Mesenchymal stem cell (in vitro differentiated cells and primary cell): ENCODE measurements around the gene RREB1.

Experiments used
- DNase-seq: peaks from one replicate; pipeline ENCODE4 v3.0.0-alpha.2; 2013
- H2AFZ ChIP-seq: one replicate; pipeline ENCODE4 v1.6.1; 2013; ENCODE audit warnings: low read depth, mild to moderate bottlenecking, control low read depth, inconsistent platforms, low read length, moderate library complexity
- H2AK5ac ChIP-seq: 2 replicates; pipeline ENCODE4 v1.6.1; 2013; ENCODE audit warnings: low read length, moderate library complexity, mild to moderate bottlenecking, inconsistent platforms; ENCODE audit not compliant: severe bottlenecking
- H2BK120ac ChIP-seq: one replicate; pipeline ENCODE4 v1.6.1; 2013; ENCODE audit warnings: low read depth, mild to moderate bottlenecking, inconsistent platforms, low read length, moderate library complexity
- H2BK12ac ChIP-seq, 2 experiments: one replicate each; pipeline ENCODE4 v1.6.1; 2013; ENCODE audit warnings: inconsistent platforms in 2 of 2, low read length in 2 of 2, mild to moderate bottlenecking in 2 of 2, moderate library complexity in 2 of 2, control low read depth in 1 of 2
- H2BK15ac ChIP-seq: one replicate; pipeline ENCODE4 v1.6.1; 2013; ENCODE audit warnings: mild to moderate bottlenecking, low read depth, inconsistent platforms; ENCODE audit not compliant: poor library complexity, severe bottlenecking
- H2BK5ac ChIP-seq: 2 replicates; pipeline ENCODE4 v1.6.1; 2013; ENCODE audit warnings: low read depth, mild to moderate bottlenecking, low read length, control low read depth, inconsistent platforms; ENCODE audit not compliant: poor library complexity, severe bottlenecking
- H3K14ac ChIP-seq, 2 experiments: one replicate each; pipeline ENCODE4 v1.6.1; 2013; ENCODE audit warnings: inconsistent platforms in 2 of 2, low read length in 2 of 2, control low read depth in 1 of 2, mild to moderate bottlenecking in 1 of 2, moderate library complexity in 1 of 2
- H3K18ac ChIP-seq, 2 experiments: one replicate each; pipeline ENCODE4 v1.6.1; 2013; ENCODE audit warnings: inconsistent platforms in 2 of 2, low read length in 2 of 2, control low read depth in 1 of 2, low read depth in 1 of 2, mild to moderate bottlenecking in 1 of 2
- H3K23ac ChIP-seq, 2 experiments: one replicate each; pipeline ENCODE4 v1.6.1; 2013; ENCODE audit warnings: inconsistent platforms in 2 of 2, low read length in 2 of 2, mild to moderate bottlenecking in 2 of 2, moderate library complexity in 2 of 2, control low read depth in 1 of 2
- H3K27ac ChIP-seq: 2 replicates; pipeline ENCODE4 v1.5.1; 2013; ENCODE audit warnings: mild to moderate bottlenecking, moderate library complexity, low read length, control low read depth, inconsistent platforms; ENCODE audit not compliant: poor library complexity, severe bottlenecking
- H3K27me3 ChIP-seq, 2 experiments: 2 replicates each; pipeline versions ENCODE4 v1.6.1 to v1.7.0; 2013; ENCODE audit warnings: low read length in 2 of 2, mild to moderate bottlenecking in 2 of 2, moderate library complexity in 2 of 2, control low read depth in 1 of 2, inconsistent platforms in 1 of 2; ENCODE audit not compliant: control insufficient read depth in 1 of 2, insufficient read depth in 1 of 2
- H3K36me3 ChIP-seq, 2 experiments: 2 replicates each; pipeline versions ENCODE4 v1.6.1 to v1.7.0; 2013; ENCODE audit warnings: low read length in 2 of 2, control low read depth in 1 of 2, inconsistent platforms in 1 of 2, low read depth in 1 of 2, mild to moderate bottlenecking in 1 of 2; ENCODE audit not compliant: insufficient read depth in 2 of 2, control insufficient read depth in 1 of 2
- H3K4ac ChIP-seq, 2 experiments: one replicate each; pipeline ENCODE4 v1.6.1; 2013; ENCODE audit warnings: inconsistent platforms in 2 of 2, low read length in 2 of 2, mild to moderate bottlenecking in 2 of 2, moderate library complexity in 2 of 2, control low read depth in 1 of 2, low read depth in 1 of 2
- H3K4me1 ChIP-seq: 2 replicates; pipeline ENCODE4 v1.6.1; 2013; ENCODE audit warnings: low read depth, low read length, control low read depth; ENCODE audit not compliant: control insufficient read depth, insufficient read depth
- H3K4me2 ChIP-seq: 2 replicates; pipeline ENCODE4 v1.6.1; 2013; ENCODE audit warnings: low read length, mild to moderate bottlenecking, inconsistent platforms; ENCODE audit not compliant: poor library complexity, severe bottlenecking
- H3K4me3 ChIP-seq, 2 experiments: 2 replicates each; pipeline versions ENCODE4 v1.5.1 to v1.7.0; 2013; ENCODE audit warnings: low read length in 2 of 2, mild to moderate bottlenecking in 2 of 2, control low read depth in 1 of 2, low read depth in 1 of 2; ENCODE audit not compliant: insufficient read depth in 1 of 2
- H3K79me1 ChIP-seq: replicated peaks from 2 replicates; pipeline ENCODE4 v1.6.1; 2013; ENCODE audit warnings: mild to moderate bottlenecking, control low read depth, low read length, inconsistent platforms; ENCODE audit not compliant: poor library complexity, severe bottlenecking
- H3K9ac ChIP-seq: 2 replicates; pipeline ENCODE4 v1.7.0; 2013; ENCODE audit warnings: mild to moderate bottlenecking, low read length, moderate library complexity
- H3K9me3 ChIP-seq: 2 replicates; pipeline ENCODE4 v1.7.0; 2013; ENCODE audit warnings: mild to moderate bottlenecking, low read length; ENCODE audit not compliant: control insufficient read depth
- H4K8ac ChIP-seq: one replicate; pipeline ENCODE4 v1.6.1; 2013; ENCODE audit warnings: inconsistent platforms, mild to moderate bottlenecking, low read length, moderate library complexity
- H4K91ac ChIP-seq: one replicate; pipeline ENCODE4 v1.6.1; 2013; ENCODE audit warnings: mild to moderate bottlenecking, low read length, inconsistent platforms
- WGBS: methylation state at CpG from one replicate; pipeline ENCODE4 v1.1.7; 2013; ENCODE audit warnings: mixed read lengths; 5-methylcytosine and 5-hydroxymethylcytosine counted together

RREB1 gene

DNA sequence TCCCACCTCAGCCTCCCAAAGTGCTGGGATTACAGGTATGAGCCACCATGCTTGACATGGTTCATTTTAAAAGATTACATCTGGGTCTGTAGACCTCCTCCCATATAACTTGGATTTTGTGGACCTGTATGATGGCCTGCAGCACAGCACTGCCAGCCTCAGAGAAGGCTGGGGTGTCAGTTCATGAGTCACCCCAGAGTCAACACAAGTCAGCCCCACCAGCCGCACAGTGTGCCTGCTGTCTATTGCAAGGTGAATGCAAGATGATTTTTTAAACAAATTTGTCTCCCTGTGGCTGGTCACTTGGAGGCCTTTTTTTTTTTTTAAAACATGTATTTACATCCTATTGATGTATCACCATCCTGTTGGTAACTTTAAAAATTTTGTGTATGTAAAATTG is 76.7 kb downstream of the RREB1 start:
- no peak overlapping the region for H2AK5ac ChIP-seq
- peaks cover 39 to 93% of the 10 kb centered on the region in 2 experiments for H3K36me3 ChIP-seq
- WGBS = no CpG with 5 or more reads among the region's 1 CpG
- peaks cover 38% of the 10 kb centered on the region for H3K79me1 ChIP-seq
- no peak overlapping the region for H3K23ac ChIP-seq
- no peaks in the 10 kb centered on the region for H3K9me3 ChIP-seq
- no peak for DNase-seq
- H2BK120ac ChIP-seq = no peak overlapping the region
- H3K27ac ChIP-seq = no peak overlapping the region
- H3K4me2 ChIP-seq = no peak overlapping the region
- no peak overlapping the region for H3K18ac ChIP-seq
- no peak overlapping the region for H3K9ac ChIP-seq
- H3K27me3 ChIP-seq = no peaks in the 10 kb centered on the region
- H2BK12ac ChIP-seq = no peak overlapping the region
- H2BK15ac ChIP-seq = no peak overlapping the region
- no peak overlapping the region for H2AFZ ChIP-seq
- no peak overlapping the region for H3K4ac ChIP-seq
- H2BK5ac ChIP-seq = no peak overlapping the region
- H4K8ac ChIP-seq = no peak overlapping the region
- no peak overlapping the region for H3K4me3 ChIP-seq
- no peaks in the 10 kb centered on the region for H3K4me1 ChIP-seq
- no peak overlapping the region for H3K14ac ChIP-seq
- H4K91ac ChIP-seq = no peak overlapping the region

DNA sequence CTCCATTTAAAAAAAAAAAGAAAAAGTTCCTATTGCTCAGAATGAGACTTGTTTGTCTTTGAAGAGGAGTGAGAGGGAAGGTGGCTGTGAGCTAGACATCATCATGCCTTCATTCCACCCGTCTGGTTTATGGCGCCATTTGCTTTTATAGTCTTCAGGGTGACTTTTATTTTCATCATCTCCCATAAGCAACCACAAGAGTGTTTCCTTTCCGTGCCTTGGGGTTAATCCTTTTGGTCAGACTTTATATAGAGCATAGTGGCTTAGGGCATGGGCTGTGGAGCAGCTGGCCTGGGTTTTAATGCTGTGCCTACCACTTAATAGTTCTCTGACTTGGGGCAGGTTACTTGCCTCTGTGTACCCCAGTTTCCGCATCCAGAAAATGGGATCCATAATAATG is 77.8 kb downstream of the RREB1 start:
- Histone ChIP-seq H3K23ac (no peak overlapping the region), H3K79me1 (peaks cover 33% of the 10 kb centered on the region), H3K36me3 (peaks cover 38 to 93% of the 10 kb centered on the region in 2 experiments), H3K18ac (no peak overlapping the region), H3K9ac (no peak overlapping the region), H3K4me1 (no peaks in the 10 kb centered on the region), H4K91ac (no peak overlapping the region), H2BK12ac (no peak overlapping the region), H4K8ac (no peak overlapping the region), H2AK5ac (no peak overlapping the region), H2BK5ac (no peak overlapping the region), H3K27me3 (no peaks in the 10 kb centered on the region), H3K27ac (no peak overlapping the region), H3K9me3 (no peaks in the 10 kb centered on the region), H3K4me2 (no peak overlapping the region), H3K4ac (no peak overlapping the region), H2AFZ (no peak overlapping the region), H2BK120ac (no peak overlapping the region), H3K4me3 (no peak overlapping the region), H3K14ac (no peak overlapping the region), H2BK15ac (no peak overlapping the region)
- DNase-seq = no peak
- WGBS = 95% methylated on average over 2 of the region's 4 CpGs

DNA sequence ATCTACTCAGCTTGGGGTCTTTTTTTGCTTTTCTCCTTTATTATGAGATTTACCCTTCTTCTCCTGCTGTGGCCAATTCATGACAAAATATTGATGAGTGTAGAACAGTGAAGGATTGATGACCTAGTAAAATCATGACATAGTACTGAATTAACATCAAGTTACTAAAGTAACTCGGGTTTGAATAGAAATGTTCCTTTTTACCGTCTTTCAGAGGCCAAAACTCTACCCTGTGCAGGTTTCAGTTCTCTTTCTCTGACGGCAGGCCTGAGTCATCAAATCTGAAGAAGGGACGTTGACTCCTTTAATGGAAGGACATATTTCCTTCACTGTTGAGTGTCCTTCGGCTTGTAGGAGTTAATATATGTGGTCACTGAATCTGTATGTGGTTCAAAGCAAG is 80.7 kb downstream of the RREB1 start:
- H3K9me3 ChIP-seq = no peaks in the 10 kb centered on the region
- H3K4me3 ChIP-seq = no peak overlapping the region
- H4K91ac ChIP-seq = no peak overlapping the region
- H3K23ac ChIP-seq = no peak overlapping the region
- H3K4me1 ChIP-seq = no peaks in the 10 kb centered on the region
- no peak overlapping the region for H2BK5ac ChIP-seq
- peaks cover 29 to 90% of the 10 kb centered on the region in 2 experiments for H3K36me3 ChIP-seq
- H2BK12ac ChIP-seq = no peak overlapping the region
- no peak overlapping the region for H3K27ac ChIP-seq
- no peak overlapping the region for H3K9ac ChIP-seq
- H3K14ac ChIP-seq = no peak overlapping the region
- DNase-seq = no peak
- no peak overlapping the region for H2AFZ ChIP-seq
- no peak overlapping the region for H3K18ac ChIP-seq
- no peak overlapping the region for H2BK15ac ChIP-seq
- H4K8ac ChIP-seq = no peak overlapping the region
- no peak overlapping the region for H3K4ac ChIP-seq
- H3K4me2 ChIP-seq = no peak overlapping the region
- WGBS = 92% methylated on average over 5 of the region's 5 CpGs
- peaks cover 20% of the 10 kb centered on the region for H3K79me1 ChIP-seq
- no peak overlapping the region for H2AK5ac ChIP-seq
- H3K27me3 ChIP-seq = no peaks in the 10 kb centered on the region
- no peak overlapping the region for H2BK120ac ChIP-seq

DNA sequence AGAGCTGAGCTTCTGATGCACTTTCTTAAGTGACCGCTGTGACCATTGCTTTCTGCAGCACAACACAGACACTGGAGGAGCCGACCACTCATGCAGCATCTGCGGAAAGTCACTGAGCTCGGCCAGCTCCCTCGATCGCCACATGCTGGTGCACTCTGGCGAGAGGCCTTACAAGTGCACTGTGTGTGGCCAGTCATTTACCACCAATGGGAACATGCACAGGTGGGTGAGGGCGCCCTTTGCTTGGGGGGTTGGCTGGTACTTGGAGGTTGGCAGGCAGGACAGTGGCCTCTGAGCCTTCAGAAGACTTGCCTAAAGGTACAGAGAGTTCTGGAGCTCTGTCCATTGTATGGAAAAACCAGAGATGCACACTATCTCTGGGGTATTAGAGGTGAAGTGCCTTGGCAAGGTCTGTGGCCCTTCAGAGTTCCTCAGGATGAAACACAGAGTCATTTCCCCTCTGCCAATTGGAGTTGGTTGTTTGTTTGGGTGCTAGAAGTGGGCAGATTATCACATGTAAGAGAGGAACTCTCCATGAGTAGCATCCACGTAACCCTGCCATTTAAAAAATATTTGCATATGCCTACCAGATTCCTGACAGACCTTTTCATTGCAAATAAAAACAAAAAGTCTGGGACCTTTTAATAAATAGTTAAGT is 81.5 kb downstream of the RREB1 start:
- 96% methylated on average over 8 of the region's 9 CpGs for WGBS
- H2BK5ac ChIP-seq = no peak overlapping the region

More for the DNA sequence above, 81.5 kb downstream of the RREB1 start:
- no peak overlapping the region for H3K4ac ChIP-seq
- no peak overlapping the region for H4K8ac ChIP-seq
- H3K4me3 ChIP-seq = no peak overlapping the region
- H2BK12ac ChIP-seq = no peak overlapping the region
- no peak overlapping the region for H2BK15ac ChIP-seq
- H3K27me3 ChIP-seq = no peaks in the 10 kb centered on the region
- no peak overlapping the region for H3K23ac ChIP-seq
- no peak overlapping the region for H2BK120ac ChIP-seq
- DNase-seq = no peak
- peaks cover 18% of the 10 kb centered on the region for H3K79me1 ChIP-seq
- H4K91ac ChIP-seq = no peak overlapping the region
- H2AK5ac ChIP-seq = no peak overlapping the region
- no peak overlapping the region for H3K9ac ChIP-seq
- peaks cover 25 to 92% of the 10 kb centered on the region in 2 experiments for H3K36me3 ChIP-seq
- no peak overlapping the region for H2AFZ ChIP-seq
- no peaks in the 10 kb centered on the region for H3K9me3 ChIP-seq
- no peak overlapping the region for H3K14ac ChIP-seq
- H3K4me1 ChIP-seq = no peaks in the 10 kb centered on the region
- no peak overlapping the region for H3K18ac ChIP-seq
- no peak overlapping the region for H3K4me2 ChIP-seq
- H3K27ac ChIP-seq = no peak overlapping the region
